H9 (cell line): ENCODE results near the gene DOCK2. TPM values are rescaled to one million over a fixed set of nuclear protein-coding genes. Genes with fewer than 3 reads are reported as not detected.

ENCODE experiments used
- DNase-seq: peaks from one replicate; pipeline ENCODE4 v3.0.0-alpha.2; 2017
- H2AFZ ChIP-seq: one replicate; pipeline ENCODE4 v1.6.1; 2013; ENCODE audit warnings: mild to moderate bottlenecking, low read length, control low read depth, moderate library complexity
- H2AK5ac ChIP-seq: 2 replicates; pipeline ENCODE4 v1.6.1; 2013; ENCODE audit warnings: low read length, control low read depth, mixed read lengths; ENCODE audit not compliant: insufficient read length
- H2BK120ac ChIP-seq: one replicate; pipeline ENCODE4 v1.6.1; 2013; ENCODE audit warnings: low read depth, mild to moderate bottlenecking, low read length, control low read depth, inconsistent platforms; ENCODE audit not compliant: poor library complexity, severe bottlenecking
- H2BK12ac ChIP-seq: 2 replicates; pipeline ENCODE4 v1.6.1; 2013; ENCODE audit warnings: low read length, control low read depth, mixed read lengths, low read depth; ENCODE audit not compliant: insufficient read length
- H2BK15ac ChIP-seq: 2 replicates; pipeline ENCODE4 v1.6.1; 2013; ENCODE audit warnings: low read depth, low read length, control low read depth
- H2BK20ac ChIP-seq: one replicate; pipeline ENCODE4 v1.6.1; 2013; ENCODE audit warnings: low read depth, mild to moderate bottlenecking, low read length, control low read depth, inconsistent platforms; ENCODE audit not compliant: poor library complexity, severe bottlenecking
- H2BK5ac ChIP-seq: 2 replicates; pipeline ENCODE4 v1.6.1; 2013; ENCODE audit warnings: low read length, control low read depth, mixed read lengths; ENCODE audit not compliant: insufficient read length
- H3K14ac ChIP-seq: 2 replicates; pipeline ENCODE4 v1.6.1; 2013; ENCODE audit warnings: low read length, control low read depth; ENCODE audit not compliant: insufficient read depth
- H3K18ac ChIP-seq: 2 replicates; pipeline ENCODE4 v1.6.1; 2013; ENCODE audit warnings: low read depth, mild to moderate bottlenecking, mixed read lengths, low read length, control low read depth; ENCODE audit not compliant: insufficient read length
- H3K23ac ChIP-seq: 2 replicates; pipeline ENCODE4 v1.6.1; 2013; ENCODE audit warnings: low read length, control low read depth, mixed read lengths, low read depth; ENCODE audit not compliant: insufficient read length
- H3K23me2 ChIP-seq: 2 replicates; pipeline ENCODE4 v1.6.1; 2013; ENCODE audit warnings: low read depth, mild to moderate bottlenecking, mixed read lengths, low read length, control low read depth; ENCODE audit not compliant: insufficient read length, poor library complexity, severe bottlenecking
- H3K27ac ChIP-seq: 2 replicates; pipeline ENCODE4 v1.5.1; 2013; ENCODE audit warnings: low read length, control low read depth, mixed read lengths, low read depth; ENCODE audit not compliant: insufficient read length
- H3K27me3 ChIP-seq: 2 replicates; pipeline ENCODE4 v1.6.1; 2013; ENCODE audit warnings: low read length, control low read depth, inconsistent platforms; ENCODE audit not compliant: insufficient read depth
- H3K4ac ChIP-seq: 2 replicates; pipeline ENCODE4 v1.6.1; 2013; ENCODE audit warnings: low read depth, mild to moderate bottlenecking, control low read depth, inconsistent platforms, low read length, moderate library complexity
- H3K4me1 ChIP-seq: 2 replicates; pipeline ENCODE4 v1.6.1; 2013; ENCODE audit warnings: low read length, control low read depth, inconsistent platforms; ENCODE audit not compliant: insufficient read depth
- H3K4me2 ChIP-seq: 2 replicates; pipeline ENCODE4 v1.6.1; 2013; ENCODE audit warnings: low read length, control low read depth, mixed read lengths; ENCODE audit not compliant: insufficient read length, insufficient read depth
- H3K56ac ChIP-seq: 2 replicates; pipeline ENCODE4 v1.6.1; 2013; ENCODE audit warnings: low read depth, mild to moderate bottlenecking, mixed read lengths, low read length, control low read depth; ENCODE audit not compliant: insufficient read length
- H3K79me1 ChIP-seq: 2 replicates; pipeline ENCODE4 v1.6.1; 2013; ENCODE audit warnings: low read depth, mild to moderate bottlenecking, moderate library complexity, low read length, control low read depth, inconsistent platforms; ENCODE audit not compliant: insufficient read depth, poor library complexity, severe bottlenecking
- H3K79me2 ChIP-seq: 2 replicates; pipeline ENCODE4 v1.6.1; 2013; ENCODE audit warnings: low read length, control low read depth, inconsistent platforms; ENCODE audit not compliant: insufficient read depth
- H3K9ac ChIP-seq: 2 replicates; pipeline ENCODE4 v1.6.1; 2013; ENCODE audit warnings: low read length, control low read depth, mixed read lengths; ENCODE audit not compliant: insufficient read length; ENCODE audit errors: extremely low read depth
- H3K9me3 ChIP-seq: one replicate; pipeline ENCODE4 v1.6.1; 2013; ENCODE audit warnings: low read depth, low read length, inconsistent platforms; ENCODE audit not compliant: control insufficient read depth
- H3T11ph ChIP-seq: one replicate; pipeline ENCODE4 v1.6.1; 2013; ENCODE audit warnings: mild to moderate bottlenecking, low read length, control low read depth, inconsistent platforms
- H4K20me1 ChIP-seq: one replicate; pipeline ENCODE4 v1.6.1; 2013; ENCODE audit not compliant: control insufficient read depth, insufficient read length, insufficient read depth
- H4K5ac ChIP-seq: 2 replicates; pipeline ENCODE4 v1.6.1; 2013; ENCODE audit warnings: low read depth, mild to moderate bottlenecking, mixed read lengths, low read length, control low read depth; ENCODE audit not compliant: insufficient read length
- H4K8ac ChIP-seq: replicated peaks from 2 replicates; pipeline ENCODE4 v1.6.1; 2013; ENCODE audit warnings: low read length, control low read depth, mixed read lengths, low read depth; ENCODE audit not compliant: insufficient read length
- H4K91ac ChIP-seq: 2 replicates; pipeline ENCODE4 v1.6.1; 2013; ENCODE audit warnings: low read depth, mild to moderate bottlenecking, moderate library complexity, mixed read lengths, low read length, control low read depth; ENCODE audit not compliant: insufficient read length
- H3K27ac Mint-ChIP-seq, 3 experiments: 2 replicates in 2 of 3; 3 replicates in 1 of 3; pipeline ENCODE4 v1.8.0; 2020 to 2021; ENCODE audit warnings: mixed read lengths in 3 of 3, mild to moderate bottlenecking in 1 of 3, moderate library complexity in 1 of 3
- H3K27me3 Mint-ChIP-seq: 2 replicates; pipeline ENCODE4 v1.8.0; 2021; ENCODE audit warnings: low read depth, mild to moderate bottlenecking, moderate library complexity, mixed read lengths
- H3K36me3 Mint-ChIP-seq, 3 experiments: 2 replicates in 2 of 3; 3 replicates in 1 of 3; pipeline ENCODE4 v1.8.0; 2020 to 2021; ENCODE audit warnings: low read depth in 3 of 3, mixed read lengths in 3 of 3; ENCODE audit not compliant: insufficient read depth in 1 of 3
- H3K4me1 Mint-ChIP-seq, 2 experiments: 2 replicates each; pipeline ENCODE4 v1.8.0; 2020; ENCODE audit warnings: mixed read lengths in 2 of 2
- H3K4me3 Mint-ChIP-seq, 2 experiments: 2 replicates in 1 of 2; 3 replicates in 1 of 2; pipeline ENCODE4 v1.8.0; 2020 to 2021; ENCODE audit warnings: mild to moderate bottlenecking in 2 of 2, mixed read lengths in 2 of 2, moderate library complexity in 1 of 2
- H3K9me3 Mint-ChIP-seq, 2 experiments: 2 replicates in 1 of 2; 3 replicates in 1 of 2; pipeline ENCODE4 v1.8.0; 2020; ENCODE audit warnings: mild to moderate bottlenecking in 2 of 2, mixed read lengths in 2 of 2, moderate library complexity in 1 of 2
- WGBS: extraction: QIAGEN DNeasy Blood & Tissue Kit; methylation state at CpG from one replicate; pipeline ENCODE4 v1.1.7; 2013; ENCODE audit warnings: missing lambda C conversion rate, low lambda C conversion rate, mixed read lengths; ENCODE audit not compliant: insufficient read length; ENCODE audit errors: extremely low coverage; 5-methylcytosine and 5-hydroxymethylcytosine counted together
- total RNA-seq: library from RNA; stranded (reverse); gene quantifications from 2 replicates; pipeline ENCODE4 v1.2.1, GENCODE V29; 2021
- TF ChIP-seq, protein P1 (sequence below): fragments of 200-600 bp; sonication (generic); conservative IDR thresholded peaks from 3 replicates; pipeline ENCODE4 v1.8.0; 2021; ENCODE audit warnings: antibody characterized with exemption, mild to moderate bottlenecking

Gene DOCK2
- total RNA-seq, 1 experiment from 2014 or later, result 7.8 TPM

- H2BK120ac ChIP-seq, result no peak overlapping the region
- no peak overlapping the region for H3K18ac ChIP-seq
- H3K23me2 ChIP-seq, result no peaks in the 10 kb centered on the region
- no peak overlapping the region for H4K91ac ChIP-seq
- no peak overlapping the region for H3K14ac ChIP-seq
- H3K4me1 ChIP-seq, result no peaks in the 10 kb centered on the region
- no peaks in the 10 kb centered on the region for H3K9me3 Mint-ChIP-seq
- H2AFZ ChIP-seq, result no peak overlapping the region
- H3K23ac ChIP-seq, result no peak overlapping the region
- H3K36me3 Mint-ChIP-seq, result no peaks in the 10 kb centered on the region
- H3K27ac Mint-ChIP-seq, result no peak overlapping the region
- H3K4me2 ChIP-seq, result no peak overlapping the region
- H3K56ac ChIP-seq, result no peak overlapping the region
- no peak overlapping the region for H3K4ac ChIP-seq
- H3K27me3 ChIP-seq, result no peaks in the 10 kb centered on the region
- H3K4me3 Mint-ChIP-seq, result no peak overlapping the region
- H3K9ac ChIP-seq, result no peak overlapping the region
- H3K9me3 ChIP-seq, result no peaks in the 10 kb centered on the region
- H2BK15ac ChIP-seq, result no peak overlapping the region
- TF ChIP-seq, protein P1, sequence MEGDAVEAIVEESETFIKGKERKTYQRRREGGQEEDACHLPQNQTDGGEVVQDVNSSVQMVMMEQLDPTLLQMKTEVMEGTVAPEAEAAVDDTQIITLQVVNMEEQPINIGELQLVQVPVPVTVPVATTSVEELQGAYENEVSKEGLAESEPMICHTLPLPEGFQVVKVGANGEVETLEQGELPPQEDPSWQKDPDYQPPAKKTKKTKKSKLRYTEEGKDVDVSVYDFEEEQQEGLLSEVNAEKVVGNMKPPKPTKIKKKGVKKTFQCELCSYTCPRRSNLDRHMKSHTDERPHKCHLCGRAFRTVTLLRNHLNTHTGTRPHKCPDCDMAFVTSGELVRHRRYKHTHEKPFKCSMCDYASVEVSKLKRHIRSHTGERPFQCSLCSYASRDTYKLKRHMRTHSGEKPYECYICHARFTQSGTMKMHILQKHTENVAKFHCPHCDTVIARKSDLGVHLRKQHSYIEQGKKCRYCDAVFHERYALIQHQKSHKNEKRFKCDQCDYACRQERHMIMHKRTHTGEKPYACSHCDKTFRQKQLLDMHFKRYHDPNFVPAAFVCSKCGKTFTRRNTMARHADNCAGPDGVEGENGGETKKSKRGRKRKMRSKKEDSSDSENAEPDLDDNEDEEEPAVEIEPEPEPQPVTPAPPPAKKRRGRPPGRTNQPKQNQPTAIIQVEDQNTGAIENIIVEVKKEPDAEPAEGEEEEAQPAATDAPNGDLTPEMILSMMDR, result no peak
- no peak overlapping the region for H3T11ph ChIP-seq
- H3K79me2 ChIP-seq, result no peaks in the 10 kb centered on the region
- H2BK20ac ChIP-seq, result no peak overlapping the region
- H4K5ac ChIP-seq, result no peak overlapping the region
- no peaks in the 10 kb centered on the region for H3K27me3 Mint-ChIP-seq
- H3K79me1 ChIP-seq, result no peaks in the 10 kb centered on the region
- H2BK12ac ChIP-seq, result no peak overlapping the region
- no peak overlapping the region for H2AK5ac ChIP-seq
- H3K4me1 Mint-ChIP-seq, result peaks cover 3 to 4% of the 10 kb centered on the region in 2 experiments; a peak in 3 of 4 replicates
- no CpG with 5 or more reads among the region's 4 CpGs for WGBS
- no peak overlapping the region for H4K8ac ChIP-seq
- H3K27ac ChIP-seq, result no peak overlapping the region
- no peak for DNase-seq
- no peak overlapping the region for H2BK5ac ChIP-seq
- H4K20me1 ChIP-seq, result no peaks in the 10 kb centered on the region
These were observed 351.1 kb downstream of the DOCK2 start for GRCh38 chr5:169988206-169988605.
